B cell (primary cell): ENCODE data around the gene RNASE7. TPM values are rescaled to one million over a fixed set of nuclear protein-coding genes. Genes with fewer than 3 reads are reported as not detected.

ENCODE experiments used
- ATAC-seq: fragments of 200-7000 bp; cut with Tn5 transposase; one replicate; pipeline ENCODE4 v1.10.0; 2021; ENCODE audit warnings: low read depth, mild to moderate bottlenecking, moderate number of reproducible peaks, moderate library complexity
- CTCF ChIA-PET: fragments of 350-600 bp; sonication (Branson Sonifier 250); formaldehyde crosslinking; loops from one replicate; lab custom pipeline; 2021; ENCODE audit warnings: antibody characterized with exemption, inconsistent platforms; lab: Charles Lee
- POLR2A ChIA-PET: fragments of 350-600 bp; sonication (Branson Sonifier 250); formaldehyde crosslinking; loops from one replicate; lab custom pipeline; 2021; ENCODE audit warnings: antibody characterized with exemption; lab: Charles Lee
- DNase-seq: peaks from one replicate; pipeline ENCODE4 v3.0.0; 2013
- H2AFZ ChIP-seq: 2 replicates; pipeline ENCODE4 v1.6.1; 2012; ENCODE audit warnings: mild to moderate bottlenecking, low read depth, low read length; ENCODE audit not compliant: insufficient read depth, poor library complexity, severe bottlenecking
- H3K27ac ChIP-seq, 2 donors: 1 replicate in 1 of 2; 2 replicates in 1 of 2; pipeline ENCODE4 v1.5.1; 2012 to 2013; ENCODE audit warnings: low read length in 2 of 2, mild to moderate bottlenecking in 2 of 2, moderate library complexity in 1 of 2
- H3K27me3 ChIP-seq, 4 experiments: fragments of 200-600 bp in 1 of 4; sonication (generic) in 1 of 4; replicated peaks in 1 of 4; 1 replicate in 2 of 4; 2 replicates in 2 of 4; pipeline versions ENCODE4 v1.6.1 to v1.7.0; 2013 to 2016; ENCODE audit warnings: low read length in 3 of 4, mild to moderate bottlenecking in 2 of 4, mixed read lengths in 1 of 4, moderate library complexity in 1 of 4; ENCODE audit not compliant: insufficient read depth in 4 of 4, control insufficient read depth in 3 of 4; ENCODE audit errors: control extremely low read depth in 1 of 4
- H3K36me3 ChIP-seq, 2 experiments: replicated peaks in 1 of 2; 1 replicate in 1 of 2; 2 replicates in 1 of 2; pipeline versions ENCODE4 v1.6.1 to v1.7.1; 2013; ENCODE audit warnings: low read length in 1 of 2; ENCODE audit not compliant: insufficient read depth in 2 of 2, control insufficient read depth in 1 of 2; ENCODE audit errors: control extremely low read depth in 1 of 2, extremely low read depth in 1 of 2
- H3K4me1 ChIP-seq, 2 donors: fragments of 200-600 bp in 1 of 2; sonication (generic) in 1 of 2; 1 replicate in 1 of 2; 2 replicates in 1 of 2; pipeline versions ENCODE4 v1.5.1 to v1.6.1; 2013 to 2017; ENCODE audit warnings: low read length in 2 of 2; ENCODE audit not compliant: control insufficient read depth in 2 of 2, insufficient read depth in 2 of 2
- H3K4me2 ChIP-seq: replicated peaks from 2 replicates; pipeline ENCODE3; 2012; ENCODE audit warnings: mild to moderate bottlenecking, low read depth, low read length; ENCODE audit not compliant: poor library complexity, severe bottlenecking
- H3K4me3 ChIP-seq, 5 experiments: fragments of 200-600 bp in 1 of 5; sonication (generic) in 1 of 5; 1 replicate in 3 of 5; 2 replicates in 2 of 5; pipeline versions ENCODE4 v1.5.1 to v1.7.0; 2011 to 2016; ENCODE audit warnings: low read length in 4 of 5, mild to moderate bottlenecking in 4 of 5, low read depth in 2 of 5, control low read depth in 1 of 5, moderate library complexity in 1 of 5; ENCODE audit not compliant: insufficient read depth in 1 of 5; ENCODE audit errors: control extremely low read depth in 1 of 5, extremely low read depth in 1 of 5
- H3K79me2 ChIP-seq: fragments of 200-600 bp; sonication (generic); one replicate; pipeline ENCODE4 v1.6.0; 2016; ENCODE audit warnings: low read length; ENCODE audit not compliant: control insufficient read depth, insufficient read depth
- H3K9ac ChIP-seq: fragments of 200-600 bp; sonication (generic); 2 replicates; pipeline ENCODE4 v1.6.1; 2017; ENCODE audit warnings: mild to moderate bottlenecking, low read length, moderate library complexity
- H3K9me3 ChIP-seq, 3 donors: one replicate each; pipeline versions ENCODE4 v1.6.1 to v1.7.1; 2013; ENCODE audit warnings: low read length in 2 of 3; ENCODE audit not compliant: control insufficient read depth in 2 of 3, insufficient read depth in 1 of 3; ENCODE audit errors: control extremely low read depth in 1 of 3
- H4K20me1 ChIP-seq: 2 replicates; pipeline ENCODE4 v1.6.0; 2012; ENCODE audit warnings: mild to moderate bottlenecking, low read length; ENCODE audit not compliant: insufficient read depth, control insufficient read depth, poor library complexity, severe bottlenecking
- H3K27ac Mint-ChIP-seq: one replicate; pipeline ENCODE4 v1.8.0; 2021; ENCODE audit warnings: mixed read lengths
- H3K27me3 Mint-ChIP-seq: one replicate; pipeline ENCODE4 v1.8.0; 2021; ENCODE audit warnings: mixed read lengths
- H3K4me1 Mint-ChIP-seq: one replicate; pipeline ENCODE4 v1.8.0; 2021; ENCODE audit warnings: mixed read lengths
- H3K4me3 Mint-ChIP-seq: one replicate; pipeline ENCODE4 v1.8.0; 2021; ENCODE audit warnings: mixed read lengths
- H3K9me3 Mint-ChIP-seq: one replicate; pipeline ENCODE4 v1.8.0; 2022; ENCODE audit warnings: mixed read lengths; ENCODE audit not compliant: insufficient read depth
- CTCF ChIP-seq: fragments of 200-600 bp; IDR thresholded peaks from one replicate; pipeline ENCODE4 v1.8.0; 2022; ENCODE audit warnings: antibody characterized with exemption, mild to moderate bottlenecking
- EZH2 ChIP-seq: IDR thresholded peaks from 2 replicates; pipeline ENCODE4 v1.6.1; 2012; ENCODE audit warnings: borderline replicate concordance, low read depth, mild to moderate bottlenecking, moderate library complexity, low read length; ENCODE audit not compliant: insufficient read depth, poor library complexity, severe bottlenecking
- WGBS: methylation state at CpG from one replicate; pipeline ENCODE4 v1.1.5; 2013; ENCODE audit warnings: missing lambda C conversion rate; ENCODE audit not compliant: insufficient coverage; 5-methylcytosine and 5-hydroxymethylcytosine counted together
- intact Hi-C: fragments of 100-400 bp; cut with micrococcal nuclease; formaldehyde crosslinking; loops from one replicate; pipeline ENCODE4 v1.10.0; 2022
- polyA plus RNA-seq: library from polyadenylated mRNA; depleted of rRNA; stranded (reverse); fragments of >200 nt; gene quantifications from 2 replicates; pipeline ENCODE4 v1.2.3, GENCODE V29; 2012
- total RNA-seq, 2 donors: library from RNA; stranded (reverse); fragments of 120-200 nt in 1 of 2; gene quantifications; 1 replicate in 1 of 2; 2 replicates in 1 of 2; pipeline versions ENCODE4 v1.2.3 to v1.2.4, GENCODE V29; 2013 to 2022

Gene RNASE7
- total and polyA plus RNA-seq, 2 donors (not counting 1 experiment from before 2014, with no cell fraction given): not detected

GRCh38 chr14:20999591-20999990, 42.6 kb upstream of the RNASE7 start:
- Histone ChIP-seq H3K4me1 (no peaks in the 10 kb centered on the region), H3K36me3 (peaks cover 14 to 34% of the 10 kb centered on the region in 2 experiments), H3K27ac (no peak overlapping the region), H3K4me2 (no peak overlapping the region), H3K9me3 (no peaks in the 10 kb centered on the region), H3K79me2 (no peaks in the 10 kb centered on the region), H3K9ac (no peak overlapping the region), H4K20me1 (no peaks in the 10 kb centered on the region), H3K4me3 (no peak overlapping the region), H2AFZ (no peak overlapping the region), H3K27me3 (no peaks in the 10 kb centered on the region)
- intact Hi-C loops: no loop called here
- Mint-ChIP-seq H3K27ac (no peak overlapping the region), H3K4me1 (no peaks in the 10 kb centered on the region), H3K4me3 (no peak overlapping the region), H3K9me3 (no peaks in the 10 kb centered on the region), H3K27me3 (no peaks in the 10 kb centered on the region)
- CTCF ChIA-PET: interaction anchor here (1.2 to 6.5 kb wide), 3 partner anchors 16 to 68 kb away, joined by 3 to 47 read pairs (median 14); no protein-coding TSS in a partner anchor
- ATAC-seq (no peak), DNase-seq (no peak)
- 92% methylated on average over 4 of the region's 4 CpGs for WGBS
- POLR2A ChIA-PET: no interaction called here
- TF ChIP-seq CTCF (no peak), EZH2 (no peak)

DNA sequence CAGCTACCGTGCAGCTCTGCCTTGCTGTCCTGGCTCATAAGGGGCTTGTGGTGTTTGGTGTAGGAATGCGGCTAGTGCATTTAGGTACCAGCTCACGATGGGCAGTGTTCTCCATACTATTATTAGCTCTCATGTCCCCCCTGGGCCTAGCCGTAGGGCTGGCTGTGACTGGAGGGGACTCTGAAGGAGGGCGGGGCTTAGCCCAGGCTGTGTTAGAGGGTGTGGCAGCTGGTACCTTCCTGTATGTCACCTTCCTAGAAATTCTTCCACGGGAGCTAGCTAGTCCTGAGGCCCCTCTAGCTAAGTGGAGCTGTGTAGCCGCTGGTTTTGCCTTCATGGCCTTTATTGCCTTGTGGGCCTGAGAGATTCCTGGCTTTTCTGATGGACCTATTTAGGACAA, 40.9 kb upstream of the RNASE7 start:
- no peaks in the 10 kb centered on the region for H3K79me2 ChIP-seq
- H3K4me1 ChIP-seq: no peaks in the 10 kb centered on the region
- no peaks in the 10 kb centered on the region for H3K27me3 ChIP-seq
- no peak overlapping the region for H3K4me3 Mint-ChIP-seq
- H3K9ac ChIP-seq: no peak overlapping the region
- H3K9me3 ChIP-seq: no peaks in the 10 kb centered on the region
- intact Hi-C loops: no loop called here
- ATAC-seq: no peak
- no peaks in the 10 kb centered on the region for H3K27me3 Mint-ChIP-seq
- no peak overlapping the region for H2AFZ ChIP-seq
- TF ChIP-seq CTCF (no peak), EZH2 (no peak)
- ChIA-PET CTCF (interaction anchor here (0.7 to 6.5 kb wide), 2 partner anchors 14 to 76 kb away, joined by 3 to 47 read pairs; no protein-coding TSS in a partner anchor), POLR2A (no interaction called here)
- H4K20me1 ChIP-seq: no peaks in the 10 kb centered on the region
- no peak overlapping the region for H3K27ac ChIP-seq
- peaks cover 8 to 17% of the 10 kb centered on the region in 2 experiments for H3K36me3 ChIP-seq
- no peaks in the 10 kb centered on the region for H3K4me1 Mint-ChIP-seq
- H3K4me2 ChIP-seq: no peak overlapping the region
- no peaks in the 10 kb centered on the region for H3K9me3 Mint-ChIP-seq
- no peak overlapping the region for H3K4me3 ChIP-seq
- WGBS: 81% methylated on average over 2 of the region's 7 CpGs
- H3K27ac Mint-ChIP-seq: no peak overlapping the region
- DNase-seq: no peak
